ENCODE measurements around the gene DNAL1. TPM values are rescaled to one million over a fixed set of nuclear protein-coding genes. Genes with fewer than 3 reads are reported as not detected.

DNAL1 gene
- total and polyA plus RNA-seq, 9 of the 15 experiments (the other 6 are each of a cell fraction or from before 2014, with no cell fraction given), result 1.6 to 11.7 (median 4.8) TPM

DNA sequence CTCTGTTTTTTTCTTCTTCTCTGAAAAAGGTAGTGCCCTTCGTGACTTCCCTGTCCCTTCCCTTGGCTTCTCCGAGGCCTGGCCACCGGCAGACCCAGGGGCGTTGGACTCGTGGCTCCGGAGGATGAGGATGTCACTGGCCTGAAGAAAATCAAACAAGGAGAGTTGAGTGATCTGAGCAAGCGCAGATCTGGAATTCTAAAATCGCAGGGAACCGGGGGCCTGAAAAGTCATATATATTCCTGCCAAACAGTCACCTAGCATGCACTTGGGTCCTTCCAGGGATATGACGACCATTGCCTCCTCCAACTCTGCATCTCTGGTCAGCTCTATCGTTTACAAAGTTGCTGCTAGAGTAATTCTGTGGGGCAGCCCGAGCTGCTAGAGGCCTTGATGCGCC is 74.6 kb downstream of the DNAL1 start:
- peaks cover 3 to 17% of the 10 kb centered on the region in 2 experiments; a peak in 3 of 5 replicates for H3K4me1 ChIP-seq (replicated peaks in 1 of 2; ENCODE audit: control insufficient read depth in 2 of 2, insufficient read depth in 2 of 2, low read length in 2 of 2)
- ChIA-PET CTCF (ENCODE audit: low intra/inter-chr PET ratio) (no interaction called here), POLR2A (interaction anchor here (0.7 kb wide), 1 partner anchor 13 kb away, joined by 4 read pairs; no protein-coding TSS in a partner anchor)
- TF ChIP-seq FOXM1 (IDR thresholded peaks at IDR 0.05; ENCODE audit: low read depth) (no peak), FOXM1 (CRISPR knock-in tag; IDR thresholded peaks at IDR 0.05; ENCODE audit: low read depth) (no peak), KLF16 (IDR thresholded peaks at IDR 0.05) (no peak), SRSF9 (IDR thresholded peaks at IDR 0.05; ENCODE audit: borderline replicate concordance, low read depth, low read length) (no peak), EWSR1 (IDR thresholded peaks at IDR 0.05; ENCODE audit: borderline replicate concordance, low read depth, partially characterized antibody) (no peak), CEBPG (CRISPR knock-in tag; IDR thresholded peaks at IDR 0.05) (no peak), CEBPG (tag; conservative IDR thresholded peaks at IDR 0.05 in 1 of 2, IDR thresholded peaks at IDR 0.05 in 1 of 2) (no peak), CBX8 (IDR thresholded peaks at IDR 0.05; ENCODE audit: borderline replicate concordance, extremely low read depth, low read depth, low read length, poor library complexity, severe bottlenecking) (no peak), XRCC4 (IDR thresholded peaks at IDR 0.05; ENCODE audit: extremely low read depth, insufficient read depth, insufficient read length) (no peak), RFX5 (IDR thresholded peaks at IDR 0.05; ENCODE audit: low read depth, low read length) (no peak), HNRNPLL (IDR thresholded peaks at IDR 0.05; ENCODE audit: low read depth, low read length, poor library complexity, severe bottlenecking) (no peak)
- TF ChIP-seq, protein P1, sequence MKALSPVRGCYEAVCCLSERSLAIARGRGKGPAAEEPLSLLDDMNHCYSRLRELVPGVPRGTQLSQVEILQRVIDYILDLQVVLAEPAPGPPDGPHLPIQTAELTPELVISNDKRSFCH (CRISPR knock-in tag; IDR thresholded peaks at IDR 0.05), result no peak
- TF ChIP-seq, protein P1 (tag; IDR thresholded peaks at IDR 0.05), result no peak
- TF ChIP-seq, protein P2, sequence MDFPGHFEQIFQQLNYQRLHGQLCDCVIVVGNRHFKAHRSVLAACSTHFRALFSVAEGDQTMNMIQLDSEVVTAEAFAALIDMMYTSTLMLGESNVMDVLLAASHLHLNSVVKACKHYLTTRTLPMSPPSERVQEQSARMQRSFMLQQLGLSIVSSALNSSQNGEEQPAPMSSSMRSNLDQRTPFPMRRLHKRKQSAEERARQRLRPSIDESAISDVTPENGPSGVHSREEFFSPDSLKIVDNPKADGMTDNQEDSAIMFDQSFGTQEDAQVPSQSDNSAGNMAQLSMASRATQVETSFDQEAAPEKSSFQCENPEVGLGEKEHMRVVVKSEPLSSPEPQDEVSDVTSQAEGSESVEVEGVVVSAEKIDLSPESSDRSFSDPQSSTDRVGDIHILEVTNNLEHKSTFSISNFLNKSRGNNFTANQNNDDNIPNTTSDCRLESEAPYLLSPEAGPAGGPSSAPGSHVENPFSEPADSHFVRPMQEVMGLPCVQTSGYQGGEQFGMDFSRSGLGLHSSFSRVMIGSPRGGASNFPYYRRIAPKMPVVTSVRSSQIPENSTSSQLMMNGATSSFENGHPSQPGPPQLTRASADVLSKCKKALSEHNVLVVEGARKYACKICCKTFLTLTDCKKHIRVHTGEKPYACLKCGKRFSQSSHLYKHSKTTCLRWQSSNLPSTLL (IDR thresholded peaks at IDR 0.05), result no peak
- in situ Hi-C loops (cut with MboI) (no loop called here), intact Hi-C loops (cut with micrococcal nuclease) (no loop called here)
- ATAC-seq (no peak), DNase-seq (ENCODE audit: extremely low read depth in 1 of 4, low spot score in 3 of 4) (no peak), FAIRE-seq (no peak)
- H4K20me1 ChIP-seq (replicated peaks; ENCODE audit: control insufficient read depth, insufficient read depth, low read length), result no peaks in the 10 kb centered on the region; the same call in 1 of the 2 replicates
- H3K9ac ChIP-seq (ENCODE audit: insufficient read depth in 1 of 2, low read depth in 2 of 2, low read length in 2 of 2), result no peak overlapping the region
- no peak overlapping the region for H3K4me3 ChIP-seq
- no peaks in the 10 kb centered on the region for H3K79me2 ChIP-seq (ENCODE audit: control insufficient read depth, insufficient read depth, low read length)
- no peaks in the 10 kb centered on the region for H3K9me3 ChIP-seq (replicated peaks; ENCODE audit: control insufficient read depth, insufficient read depth, low read depth, low read length)
- H3K27ac ChIP-seq (ENCODE audit: extremely low read depth, low read depth, low read length), result no peak overlapping the region
- H2AFZ ChIP-seq (ENCODE audit: low read depth, low read length), result no peak overlapping the region
- no TSS peak for BruUV-seq (replicated peaks)
- H3K9me1 ChIP-seq (ENCODE audit: control insufficient read depth, insufficient read depth, low read length), result no peaks in the 10 kb centered on the region
- H3K36me3 ChIP-seq (ENCODE audit: control insufficient read depth, insufficient read depth, low read length), result peaks cover 89% of the 10 kb centered on the region
- WGBS (ENCODE audit: insufficient coverage, low coverage, missing lambda C conversion rate), result 96% methylated on average over 12 of the region's 13 CpGs
- H3K4me2 ChIP-seq (ENCODE audit: insufficient read depth, low read length), result no peak overlapping the region
- no peaks in the 10 kb centered on the region for H3K27me3 ChIP-seq (ENCODE audit: control insufficient read depth in 2 of 2, insufficient read depth in 2 of 2, low read length in 2 of 2)

Measured in K562 (cell line).